Upper lobe of left lung (tissue), 6 donors: ENCODE results near the gene BTN2A1. TPM values are rescaled to one million over a fixed set of nuclear protein-coding genes. Genes with fewer than 3 reads are reported as not detected.

Source experiments
- ATAC-seq, 2 donors: fragments of 200-7000 bp; cut with Tn5 transposase; one replicate each; pipeline ENCODE4 v1.9.1; 2022; ENCODE audit warnings: mild to moderate bottlenecking in 2 of 2, moderate library complexity in 2 of 2; ENCODE audit not compliant: low FRiP score in 2 of 2
- DNase-seq, 2 donors: peaks; one replicate each; pipeline ENCODE4 v3.0.0-alpha.2; 2019 to 2020
- H3K27ac ChIP-seq, 4 donors: fragments of 200-600 bp; sonication (generic); one replicate each; pipeline ENCODE4 v1.5.1; 2016 to 2019
- H3K27me3 ChIP-seq, 4 donors: fragments of 200-600 bp; sonication (generic); one replicate each; pipeline ENCODE4 v1.5.1; 2017 to 2019
- H3K36me3 ChIP-seq, 4 donors: fragments of 200-600 bp; sonication (generic); one replicate each; pipeline ENCODE4 v1.5.1; 2016 to 2019
- H3K4me1 ChIP-seq, 4 donors: fragments of 200-600 bp; sonication (generic); one replicate each; pipeline ENCODE4 v1.5.1; 2018 to 2019
- H3K4me3 ChIP-seq, 4 donors: fragments of 200-600 bp; sonication (generic); one replicate each; pipeline ENCODE4 v1.5.1; 2017 to 2019; ENCODE audit warnings: mild to moderate bottlenecking in 2 of 4, moderate library complexity in 1 of 4
- H3K9me3 ChIP-seq, 4 donors: fragments of 200-600 bp; sonication (generic); one replicate each; pipeline ENCODE4 v1.5.1; 2018 to 2019
- CTCF ChIP-seq, 6 experiments: fragments of 450-650 bp in 4 of 6; fragments of 200-600 bp in 2 of 6; sonication (generic) in 2 of 6; IDR thresholded peaks; one replicate each; pipeline ENCODE4 v1.5.1; 2016 to 2019; ENCODE audit warnings: antibody characterized with exemption in 6 of 6
- EP300 ChIP-seq, 4 donors: sonication (generic); formaldehyde crosslinking; IDR thresholded peaks; one replicate each; pipeline ENCODE4 v1.5.1; 2017; ENCODE audit warnings: antibody characterized with exemption in 4 of 4, control low read depth in 2 of 4
- POLR2A ChIP-seq, 4 donors: fragments of 450-650 bp; IDR thresholded peaks; one replicate each; pipeline ENCODE4 v1.5.1; 2016 to 2017; ENCODE audit warnings: antibody characterized with exemption in 4 of 4, mild to moderate bottlenecking in 2 of 4
- POLR2AphosphoS5 ChIP-seq, 2 donors: sonication (generic); formaldehyde crosslinking; IDR thresholded peaks; one replicate each; pipeline ENCODE4 v1.5.1; 2017; ENCODE audit warnings: antibody characterized with exemption in 2 of 2
- WGBS, 2 donors: methylation state at CpG; one replicate each; pipeline ENCODE4 v1.1.5; 2017 to 2018; 5-methylcytosine and 5-hydroxymethylcytosine counted together
- total RNA-seq, 6 donors: library from RNA; depleted of rRNA in 4 of 6; stranded (reverse); fragments of >200 nt in 4 of 6; gene quantifications; one replicate each; pipeline versions ENCODE4 v1.1.0 to v1.2.1, GENCODE V29; 2016 to 2021
- donor health status: DM: no; HTN: no; CAD: no; lungs with moderate emphysema.
- donor health status: DM: no; HTN: yes; CAD: no; lungs with severe emphysema.

Gene BTN2A1
- total RNA-seq, 6 donors from 2014 or later, result 17.2 to 34.6 (median 21.2) TPM

GRCh38 chr6:26465776-26466175 is 8.0 kb downstream of the BTN2A1 start:
- Histone ChIP-seq H3K4me3 (no peak overlapping the region), H3K9me3 (no peaks in the 10 kb centered on the region), H3K36me3 (peaks cover 49 to 85% (median 71%) of the 10 kb centered on the region in 4 donors), H3K27me3 (no peaks in the 10 kb centered on the region), H3K27ac (no peak overlapping the region), H3K4me1 (peaks cover 9 to 22% (median 18%) of the 10 kb centered on the region in 4 donors)
- TF ChIP-seq POLR2AphosphoS5 (IDR thresholded peaks at IDR 0.05) (no peak), CTCF (IDR thresholded peaks at IDR 0.05) (no peak), EP300 (IDR thresholded peaks at IDR 0.05) (no peak), POLR2A (IDR thresholded peaks at IDR 0.05) (no peak)
- DNase-seq, result no peak
- 74 to 82% methylated on average over 3 of the region's 3 CpGs for WGBS, 2 donors
- no peak for ATAC-seq

GRCh38 chr6:26468829-26469228 is 11.1 kb downstream of the BTN2A1 start:
- Histone ChIP-seq H3K36me3 (peaks cover 39 to 60% (median 53%) of the 10 kb centered on the region in 4 donors), H3K27me3 (no peaks in the 10 kb centered on the region), H3K27ac (no peak overlapping the region), H3K4me3 (no peak overlapping the region), H3K9me3 (no peaks in the 10 kb centered on the region), H3K4me1 (peaks cover 0 to 9% (median 6%) of the 10 kb centered on the region in 4 donors)
- WGBS, 2 donors, result 93 to 94% methylated on average over 2 of the region's 2 CpGs
- TF ChIP-seq CTCF (IDR thresholded peaks at IDR 0.05) (no peak), EP300 (IDR thresholded peaks at IDR 0.05) (no peak), POLR2A (IDR thresholded peaks at IDR 0.05) (no peak), POLR2AphosphoS5 (IDR thresholded peaks at IDR 0.05) (no peak)
- ATAC-seq (no peak), DNase-seq (no peak)

GRCh38 chr6:26470643-26471042 is 12.9 kb downstream of the BTN2A1 start:
- H3K27ac ChIP-seq, result no peak overlapping the region
- peaks cover 25 to 42% (median 35%) of the 10 kb centered on the region in 4 donors for H3K36me3 ChIP-seq
- WGBS, 2 donors, result 85 to 89% methylated on average over 4 of the region's 4 CpGs

GRCh38 chr6:26471970-26472369 is 14.2 kb downstream of the BTN2A1 start:
- H3K4me1 ChIP-seq, result peaks cover 15 to 25% (median 17%) of the 10 kb centered on the region in 4 donors
- DNase-seq (no peak), ATAC-seq (no peak)
- H3K4me3 ChIP-seq, result no peak overlapping the region
- H3K27me3 ChIP-seq, result no peaks in the 10 kb centered on the region
- peaks cover 12 to 29% (median 21%) of the 10 kb centered on the region in 4 donors for H3K36me3 ChIP-seq
- H3K27ac ChIP-seq, result no peak overlapping the region
- TF ChIP-seq EP300 (IDR thresholded peaks at IDR 0.05) (no peak), POLR2AphosphoS5 (IDR thresholded peaks at IDR 0.05) (no peak), CTCF (IDR thresholded peaks at IDR 0.05) (no peak), POLR2A (IDR thresholded peaks at IDR 0.05) (no peak)
- no peaks in the 10 kb centered on the region for H3K9me3 ChIP-seq

More at GRCh38 chr6:26470643-26471042, 12.9 kb downstream of the BTN2A1 start:
- no peaks in the 10 kb centered on the region for H3K27me3 ChIP-seq
- H3K4me1 ChIP-seq, result peaks cover 11 to 20% (median 17%) of the 10 kb centered on the region in 4 donors
- TF ChIP-seq POLR2AphosphoS5 (IDR thresholded peaks at IDR 0.05) (no peak), EP300 (IDR thresholded peaks at IDR 0.05) (no peak), CTCF (IDR thresholded peaks at IDR 0.05) (no peak), POLR2A (IDR thresholded peaks at IDR 0.05) (no peak)
- no peak for DNase-seq
- no peaks in the 10 kb centered on the region for H3K9me3 ChIP-seq
- no peak for ATAC-seq
- H3K4me3 ChIP-seq, result no peak overlapping the region
